Ishikawa (cell line): ENCODE measurements around the gene ZCCHC8.

Experiments used
- CEBPB ChIP-seq: IDR thresholded peaks from 2 replicates; pipeline ENCODE4 v1.6.1; 2012
- CREB1 ChIP-seq: IDR thresholded peaks from 2 replicates; pipeline ENCODE4 v1.6.1; 2012; ENCODE audit warnings: low read depth
- EGR1 ChIP-seq: IDR thresholded peaks from 2 replicates; pipeline ENCODE4 v1.6.1; 2012
- EP300 ChIP-seq: IDR thresholded peaks from 2 replicates; pipeline ENCODE4 v1.6.1; 2012; ENCODE audit warnings: borderline replicate concordance
- FOXM1 ChIP-seq: IDR thresholded peaks from 2 replicates; pipeline ENCODE4 v1.6.1; 2012; ENCODE audit warnings: low read depth, borderline replicate concordance
- MAX ChIP-seq: IDR thresholded peaks from 2 replicates; pipeline ENCODE4 v1.6.1; 2012
- NFIC ChIP-seq: IDR thresholded peaks from 2 replicates; pipeline ENCODE4 v1.6.1; 2012
- RAD21 ChIP-seq: IDR thresholded peaks from 2 replicates; pipeline ENCODE4 v1.6.1; 2012; ENCODE audit warnings: low read depth
- REST ChIP-seq: IDR thresholded peaks from 2 replicates; pipeline ENCODE4 v1.6.1; 2012; ENCODE audit warnings: low read depth, mild to moderate bottlenecking
- TAF1 ChIP-seq: IDR thresholded peaks from 2 replicates; pipeline ENCODE4 v1.6.1; 2012; ENCODE audit warnings: low read depth, mild to moderate bottlenecking
- TCF12 ChIP-seq: IDR thresholded peaks from 2 replicates; pipeline ENCODE4 v1.6.1; 2012; ENCODE audit warnings: low read depth
- TEAD4 ChIP-seq: IDR thresholded peaks from 2 replicates; pipeline ENCODE4 v1.6.1; 2012
- USF1 ChIP-seq: IDR thresholded peaks from 2 replicates; pipeline ENCODE4 v1.6.1; 2012
- YY1 ChIP-seq: IDR thresholded peaks from 2 replicates; pipeline ENCODE4 v1.6.1; 2012; ENCODE audit warnings: low read depth
- ZBTB7A ChIP-seq: IDR thresholded peaks from 2 replicates; pipeline ENCODE4 v1.6.1; 2012; ENCODE audit warnings: low read depth

The ZCCHC8 gene

GRCh38 chr12:122501489-122501989, 807 bp upstream of the ZCCHC8 start:
- TF ChIP-seq FOXM1 (no peak), EP300 (no peak), NFIC (no peak), MAX (no peak), TEAD4 (no peak), CEBPB (no peak), ZBTB7A (no peak), YY1 (no peak), TCF12 (no peak), CREB1 (no peak), EGR1 (no peak), TAF1 (no peak), RAD21 (no peak), USF1 (no peak), REST (no peak)

- peak; percentile 77 for TF ChIP-seq CEBPB
- TF ChIP-seq ZBTB7A = no peak
- no peak for TF ChIP-seq TAF1
- TF ChIP-seq TCF12 = 0 out of 2 replicates have a peak, but pooled peaks have one; percentile 29
- TF ChIP-seq MAX = peak; percentile 63
- peak; percentile 57; the same call in 1 of the 2 replicates for TF ChIP-seq CREB1
- peak; percentile 43; the same call in 1 of the 2 replicates for TF ChIP-seq TEAD4
- no peak for TF ChIP-seq YY1
- TF ChIP-seq REST = no peak
Observed at GRCh38 chr12:122499991-122500684, 594 bp downstream of the ZCCHC8 start.

- no peak for TF ChIP-seq USF1
- no peak for TF ChIP-seq TEAD4
- TF ChIP-seq NFIC = no peak
- no peak for TF ChIP-seq TCF12
Observed at GRCh38 chr12:122495258-122495657, 5.5 kb downstream of the ZCCHC8 start.

GRCh38 chr12:122491991-122492390, 8.7 kb downstream of the ZCCHC8 start:
- TF ChIP-seq YY1 (no peak), USF1 (no peak), MAX (no peak), TCF12 (no peak), CREB1 (no peak), NFIC (no peak), REST (no peak), EP300 (no peak), CEBPB (no peak), FOXM1 (no peak)
